ENCODE measurements around the gene KDM8.
"Not testable (repeated sequence)": the region's sequence is repeated elsewhere in the genome, so short reads cannot be mapped to it uniquely, and the experiment has no call there.

KDM8 gene

DNA sequence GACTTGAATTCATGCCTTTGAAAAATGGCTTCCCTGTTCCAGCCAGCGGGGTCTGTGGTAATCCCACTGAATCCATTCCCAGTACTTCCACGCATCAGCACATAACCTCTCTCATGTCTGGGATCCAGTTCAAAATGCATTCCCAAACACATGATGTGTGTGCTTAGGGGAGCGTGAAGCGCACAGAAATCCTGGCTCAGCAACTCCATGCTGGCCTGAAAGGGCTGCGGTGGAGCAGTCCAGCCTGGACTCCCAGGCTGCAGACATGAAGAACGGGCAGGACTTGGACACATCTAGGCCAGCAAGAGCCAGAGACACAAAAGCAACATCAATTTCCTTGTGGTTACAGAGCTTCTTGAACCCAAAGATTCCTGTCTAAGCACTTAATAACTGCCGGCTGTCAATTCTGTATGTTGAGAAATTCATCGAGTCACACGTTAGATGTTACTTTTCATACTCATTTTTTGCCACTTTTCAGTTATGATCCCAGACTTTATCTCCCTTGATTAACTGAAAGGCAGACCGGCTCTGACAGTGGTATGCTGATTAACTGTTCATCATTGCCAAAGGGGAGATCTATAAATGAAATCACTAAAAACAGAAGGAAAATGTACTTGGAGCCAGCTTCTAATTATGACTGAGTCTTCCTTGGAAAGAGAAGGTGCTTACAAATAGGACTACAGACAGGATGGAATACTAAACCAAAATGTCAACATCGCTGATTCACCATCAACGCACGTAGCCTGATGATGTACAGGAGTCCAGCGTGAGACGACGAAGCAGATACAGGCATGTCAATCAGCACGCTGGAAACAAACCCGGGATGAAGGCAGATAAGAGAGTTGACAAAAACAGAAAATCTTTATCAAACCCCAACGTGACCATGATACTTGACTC, 42.2 kb downstream of the KDM8 start:
- peak; percentile 91 for DNase-seq

DNA sequence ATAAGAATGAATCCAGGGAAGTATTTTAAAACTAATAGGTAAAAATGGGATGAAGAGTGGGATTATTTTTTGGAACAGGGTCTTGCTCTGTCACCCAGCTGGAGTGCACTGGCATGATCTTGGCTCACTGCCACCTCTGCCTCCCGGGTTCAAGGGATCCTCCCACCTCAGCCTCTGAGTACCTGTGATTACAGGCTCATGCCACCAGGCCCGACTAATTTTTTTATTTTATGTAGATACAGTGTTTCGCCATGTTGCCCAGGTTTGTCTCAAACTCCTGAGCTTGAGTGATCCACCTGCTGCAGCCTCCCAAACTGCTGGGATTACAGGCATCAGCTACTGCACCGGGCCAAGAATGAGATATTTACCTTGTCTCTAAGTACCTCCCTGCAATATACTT, 43.1 kb downstream of the KDM8 start:
- no peak for DNase-seq

DNA sequence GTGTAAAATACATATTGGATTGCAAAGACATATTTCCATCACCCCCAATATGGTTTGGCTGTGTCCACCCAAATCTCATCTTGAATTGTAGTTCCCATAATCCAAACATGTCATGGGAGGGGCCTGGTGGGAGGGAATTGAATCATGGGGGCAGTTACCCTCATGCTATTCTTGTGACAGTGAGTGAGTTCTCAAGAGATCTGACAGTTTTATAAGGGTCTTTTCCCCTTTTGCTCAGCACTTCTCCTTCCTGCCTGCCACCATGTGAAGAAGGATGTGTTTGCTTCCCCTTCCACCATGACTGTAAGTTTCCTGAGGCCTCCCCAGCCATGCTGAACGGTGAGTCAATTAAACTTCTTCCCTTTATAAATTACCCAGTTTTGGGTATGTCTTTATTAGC, 43.8 kb downstream of the KDM8 start:
- not testable (repeated sequence) for DNase-seq

DNA sequence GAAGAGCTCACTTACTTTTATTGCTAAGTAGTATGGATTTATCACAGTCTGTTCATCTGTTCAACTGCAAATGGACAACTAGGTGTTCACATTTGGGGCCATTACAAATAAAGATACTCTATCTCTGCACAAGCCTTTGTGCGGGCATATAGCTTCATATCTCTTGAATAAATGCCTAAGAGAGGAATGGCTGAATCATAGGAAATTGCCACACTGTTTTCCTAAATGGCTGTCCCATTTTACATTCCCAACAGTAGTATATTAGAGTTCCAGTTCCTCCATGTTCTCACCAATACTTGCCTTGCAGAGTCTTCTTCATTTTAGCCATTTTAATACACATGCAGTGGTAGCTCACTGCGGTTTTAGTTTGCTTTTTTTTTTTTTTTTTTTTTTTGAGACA, 44.7 kb downstream of the KDM8 start:
- DNase-seq = no peak

DNA sequence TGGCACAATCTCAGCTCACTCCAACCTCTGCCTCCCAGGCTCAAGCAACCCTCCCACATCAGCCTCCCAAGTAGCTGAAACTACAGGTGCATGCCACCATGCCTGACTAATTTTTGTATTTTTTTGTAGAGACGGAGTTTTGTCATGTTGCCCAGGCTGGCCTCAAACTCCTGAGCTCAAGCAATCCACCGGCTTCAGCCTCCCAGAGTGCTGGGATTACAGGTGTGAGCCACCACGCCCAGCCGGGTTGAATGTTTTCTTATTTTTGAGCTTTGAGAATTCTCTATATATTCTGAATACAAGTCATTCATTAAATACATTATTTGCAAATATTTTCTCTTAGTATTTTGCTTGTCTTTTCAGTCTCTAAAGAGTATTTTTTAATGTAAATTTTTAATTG, 45.6 kb downstream of the KDM8 start:
- not testable (repeated sequence) for DNase-seq

DNA sequence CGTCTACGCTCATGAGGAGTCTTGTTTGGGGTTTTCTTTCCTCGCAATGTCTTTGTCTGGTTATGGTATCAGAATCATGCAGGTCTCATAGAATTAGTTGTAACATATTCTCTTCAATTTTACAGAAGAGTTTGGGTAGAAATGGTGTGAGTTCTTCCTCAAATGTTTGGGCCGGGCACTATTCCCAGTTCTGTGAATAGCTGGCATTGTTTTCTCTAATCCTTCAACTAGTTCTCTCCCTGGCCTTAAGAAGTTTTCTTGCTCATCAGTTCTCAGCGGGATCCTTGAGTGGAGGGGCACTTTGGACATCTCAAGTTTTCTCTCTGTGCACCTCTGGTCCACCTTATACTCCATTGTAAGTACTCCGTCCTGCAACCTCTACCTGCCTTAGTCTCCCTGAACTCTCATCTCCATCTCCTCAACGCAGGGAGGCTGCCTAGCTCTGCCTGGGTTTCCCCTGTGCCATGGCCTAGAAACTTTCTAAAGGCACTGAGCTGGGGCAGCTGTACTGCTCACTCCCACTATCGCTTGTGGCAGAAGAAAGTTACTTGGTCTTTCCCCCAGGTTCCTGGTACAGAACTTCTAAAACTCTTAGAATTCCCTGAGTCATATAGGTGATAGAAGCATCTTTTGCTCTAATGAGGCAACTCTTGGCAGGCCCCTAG, 48.3 kb downstream of the KDM8 start:
- DNase-seq = no peak

DNA sequence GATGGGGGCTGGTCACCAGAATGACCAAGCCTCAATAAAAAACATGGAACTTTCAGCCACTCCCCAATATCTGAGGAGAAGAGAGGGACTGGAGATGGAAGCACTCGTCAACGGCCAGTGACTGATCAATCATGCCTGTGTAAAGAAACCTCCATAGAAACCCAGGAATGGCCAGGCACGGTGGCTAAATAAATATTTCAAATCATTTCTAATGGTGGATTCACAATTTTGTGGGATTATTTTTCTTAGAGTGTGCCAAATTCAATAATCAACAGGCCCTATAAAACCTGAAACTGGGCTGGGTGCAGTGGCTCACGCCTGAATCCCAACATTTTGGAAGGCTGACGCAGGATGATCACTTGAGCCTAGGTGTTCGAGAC, 48.9 kb downstream of the KDM8 start:
- DNase-seq = no peak

DNA sequence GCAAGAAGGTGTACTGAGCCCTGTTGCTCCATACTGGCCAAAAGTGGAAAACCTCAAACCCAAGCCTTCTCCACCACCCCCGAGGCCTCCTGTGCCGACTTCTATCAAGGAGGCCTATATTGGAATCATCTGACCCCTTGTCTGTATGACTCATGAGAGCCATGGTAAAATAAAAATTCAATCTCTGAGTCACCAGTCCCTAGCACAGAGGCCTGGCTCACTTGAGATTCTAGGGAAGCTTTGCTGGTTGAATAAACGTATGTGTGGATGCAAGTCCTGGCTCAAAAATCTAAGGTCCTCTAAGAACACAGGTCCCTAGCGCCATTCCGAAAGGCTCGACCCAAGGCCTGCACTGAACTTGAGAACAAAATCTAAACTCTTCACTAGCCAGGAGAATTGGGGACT, 50.2 kb downstream of the KDM8 start:
- DNase-seq = no peak

DNA sequence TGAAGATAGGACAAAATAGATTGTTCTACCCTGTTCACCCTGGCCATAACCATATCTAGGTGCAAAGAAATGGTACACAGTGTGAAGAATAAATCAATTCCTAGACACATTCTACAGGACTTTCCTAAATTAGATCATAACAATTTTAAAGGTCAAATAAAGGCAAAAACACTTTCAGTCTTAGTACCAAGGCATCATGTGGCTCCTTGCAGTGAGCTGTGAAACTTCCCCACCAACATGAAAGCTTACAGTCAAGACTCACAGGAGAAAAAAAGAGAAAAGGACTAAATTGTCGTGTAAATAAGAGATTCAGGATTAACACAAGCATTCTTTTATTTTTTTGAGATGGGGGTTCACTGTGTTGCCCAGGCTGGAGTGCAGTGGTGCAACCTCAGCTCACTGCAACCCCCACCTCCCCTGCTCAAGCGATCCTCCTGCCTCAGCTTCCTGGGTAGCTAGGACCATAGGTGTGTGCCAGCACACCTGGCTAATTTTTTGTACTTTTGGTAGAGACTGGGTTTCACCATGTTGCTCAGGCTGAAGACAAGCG, 51.0 kb downstream of the KDM8 start:
- no peak for DNase-seq

DNA sequence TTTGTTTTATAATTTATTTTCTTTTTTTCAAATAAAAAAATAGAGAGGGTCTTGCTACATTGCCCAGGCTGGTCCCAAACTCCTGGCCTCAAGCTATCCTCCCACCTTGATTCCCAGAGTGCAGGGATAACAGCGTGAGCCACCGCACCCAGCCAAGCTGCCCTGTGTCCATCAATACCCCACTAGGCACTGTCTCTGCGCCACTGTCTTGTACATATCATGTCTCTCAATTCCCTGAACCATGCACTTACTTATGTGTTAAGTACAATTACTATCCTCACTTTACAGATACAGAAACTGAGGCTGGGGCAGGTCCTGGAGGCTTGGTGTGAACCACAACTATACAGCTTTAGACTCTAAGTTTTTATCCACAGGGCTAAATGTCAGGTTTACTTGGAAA, 53.5 kb downstream of the KDM8 start:
- no peak for DNase-seq

DNA sequence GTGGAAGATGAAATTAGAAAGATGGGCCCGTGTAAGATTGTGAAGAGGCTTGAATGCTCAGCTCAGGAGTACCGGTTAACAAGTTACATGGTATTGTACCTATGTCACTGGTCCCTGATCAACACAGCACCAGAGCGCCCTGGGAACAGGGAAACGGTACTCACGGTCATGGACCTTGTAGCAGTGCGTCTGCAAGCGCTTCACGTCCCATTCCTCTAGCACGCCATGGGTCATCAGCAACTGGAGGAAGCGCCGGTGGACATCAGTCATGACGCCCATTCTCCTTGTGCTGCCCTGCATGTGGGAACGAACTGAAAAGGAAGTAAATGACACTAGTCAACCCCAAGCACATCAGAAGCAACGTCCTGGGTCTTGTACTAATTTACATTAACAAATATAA, 53.9 kb downstream of the KDM8 start:
- no peak for DNase-seq

DNA sequence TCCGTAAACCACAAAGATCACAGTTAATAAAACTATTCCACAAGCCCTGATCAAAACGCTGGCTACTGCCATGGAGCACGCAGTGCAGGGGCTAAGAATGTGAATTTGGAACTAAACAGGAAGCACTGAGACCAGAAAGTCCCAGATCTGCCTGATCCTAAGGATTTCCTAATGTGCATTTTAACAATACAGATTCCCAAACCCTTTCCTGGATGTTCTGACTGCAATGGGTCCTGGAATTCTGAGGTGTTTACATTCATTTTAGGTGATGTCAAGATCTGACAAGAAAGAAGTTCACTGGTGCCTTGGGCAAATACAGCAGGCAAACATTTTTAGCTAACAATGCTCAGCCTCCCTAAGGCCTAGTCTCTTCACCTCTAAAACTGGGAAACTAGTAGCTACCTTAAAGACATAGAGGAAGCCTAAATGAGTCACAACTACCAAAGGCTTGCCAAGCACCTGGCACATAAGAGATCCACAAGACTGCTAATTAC, 55.0 kb downstream of the KDM8 start:
- DNase-seq = no peak

DNA sequence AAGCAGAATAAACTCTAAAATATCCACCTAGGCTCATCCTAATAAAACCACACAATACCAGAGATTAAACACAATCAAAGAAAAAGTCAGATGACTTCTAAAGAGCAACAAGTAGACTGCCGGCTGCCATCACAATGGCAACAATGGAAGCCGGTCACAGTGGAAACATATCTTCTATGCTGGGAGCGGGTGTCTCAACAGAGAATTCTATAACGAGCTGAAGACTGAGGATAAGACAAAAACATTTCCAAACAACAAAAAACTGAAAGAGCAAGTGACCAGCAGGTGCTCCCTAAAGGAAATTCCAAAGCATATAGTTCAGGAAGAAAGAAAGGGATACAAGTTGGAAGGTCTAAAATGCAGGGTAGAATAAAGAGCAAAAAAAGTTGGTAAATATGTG, 56.4 kb downstream of the KDM8 start:
- DNase-seq = no peak

DNA sequence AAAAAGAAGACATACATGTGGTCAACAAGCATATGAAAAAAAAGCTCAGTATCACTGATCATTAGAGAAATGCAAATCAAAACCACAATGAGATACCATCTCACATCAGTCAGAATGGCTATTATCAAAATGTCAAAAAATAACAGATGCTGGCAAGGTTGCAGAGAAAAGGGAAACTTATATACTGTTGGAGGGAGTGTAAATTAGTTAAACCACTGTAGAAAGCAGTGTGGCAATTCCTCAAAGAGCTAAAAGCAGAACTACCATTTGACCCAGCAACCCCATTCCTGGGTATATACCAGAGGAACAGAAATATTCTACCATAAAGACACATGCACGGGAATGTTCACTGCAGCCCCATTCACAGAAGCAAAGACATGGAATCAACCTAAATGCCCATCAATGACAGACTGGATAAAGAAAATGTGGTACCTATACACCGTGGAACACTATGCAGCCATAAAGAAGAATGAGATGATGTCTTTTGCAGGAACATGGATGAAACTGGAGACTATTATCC, 59.6 kb downstream of the KDM8 start:
- DNase-seq = not testable (repeated sequence)

DNA sequence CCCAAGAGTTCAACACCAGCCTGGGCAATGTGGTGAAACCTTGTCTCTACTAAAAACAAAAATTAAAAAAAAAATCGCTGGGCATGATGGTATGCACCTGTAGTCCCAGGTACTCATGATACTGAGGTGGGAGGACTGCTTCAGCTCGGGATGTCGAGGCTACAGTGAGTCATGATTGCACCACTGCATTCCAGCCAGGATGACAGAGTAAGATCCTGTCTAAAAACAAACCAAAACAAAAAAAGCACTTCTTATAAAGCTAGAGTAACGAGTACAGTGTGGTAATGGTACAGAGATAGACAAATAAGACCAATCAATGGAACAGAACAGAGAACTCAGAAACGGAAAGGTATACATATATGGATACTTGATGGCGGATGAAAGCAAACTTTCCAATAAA, 60.8 kb downstream of the KDM8 start:
- no peak for DNase-seq

DNA sequence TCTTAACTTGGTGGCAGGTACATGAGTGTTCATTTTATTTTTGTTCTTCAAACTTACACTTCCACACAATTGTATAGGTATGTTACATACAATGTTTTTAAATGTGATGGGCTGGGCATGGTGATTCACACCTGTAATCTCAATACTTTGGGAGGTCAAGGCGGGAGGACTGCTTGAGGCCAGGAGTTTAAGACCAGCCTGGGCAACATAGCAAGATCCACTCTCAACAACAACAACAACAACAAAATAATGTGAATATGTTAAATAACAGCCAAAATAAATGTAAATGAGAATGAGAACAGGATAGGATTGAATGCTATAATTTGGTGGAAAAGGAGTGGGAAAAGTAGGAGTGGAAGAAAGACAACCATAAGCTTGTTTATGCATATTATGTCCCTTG, 62.7 kb downstream of the KDM8 start:
- DNase-seq = no peak

DNA sequence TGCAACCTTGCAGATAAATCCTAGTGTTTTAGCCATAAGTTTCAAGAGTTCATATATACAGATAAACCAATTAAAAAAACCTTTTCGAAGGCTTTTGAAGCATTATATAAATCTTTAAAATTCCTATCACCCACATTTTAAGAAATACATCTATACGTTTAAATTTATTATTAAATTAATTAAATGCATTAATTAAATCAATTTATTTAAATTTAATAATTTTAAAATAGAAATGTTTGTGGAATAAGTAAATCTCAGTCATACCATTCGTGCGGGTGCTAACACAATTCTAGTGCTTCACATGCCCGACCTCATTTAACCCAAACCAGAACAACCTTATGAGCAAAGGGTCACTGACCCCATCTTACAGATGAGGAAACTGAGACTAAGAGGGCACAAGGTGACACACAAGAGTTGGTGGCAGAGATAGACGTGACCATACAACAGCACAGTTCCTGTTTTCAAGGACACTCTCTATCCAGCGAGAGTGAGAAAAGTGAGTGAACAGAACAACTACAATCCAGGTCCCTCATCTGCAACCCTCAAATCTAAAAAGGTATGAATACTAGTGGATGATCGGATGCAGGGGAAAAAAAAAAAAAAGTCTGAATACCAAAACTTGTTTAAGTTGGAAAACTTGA, 63.8 kb downstream of the KDM8 start:
- DNase-seq = no peak

DNA sequence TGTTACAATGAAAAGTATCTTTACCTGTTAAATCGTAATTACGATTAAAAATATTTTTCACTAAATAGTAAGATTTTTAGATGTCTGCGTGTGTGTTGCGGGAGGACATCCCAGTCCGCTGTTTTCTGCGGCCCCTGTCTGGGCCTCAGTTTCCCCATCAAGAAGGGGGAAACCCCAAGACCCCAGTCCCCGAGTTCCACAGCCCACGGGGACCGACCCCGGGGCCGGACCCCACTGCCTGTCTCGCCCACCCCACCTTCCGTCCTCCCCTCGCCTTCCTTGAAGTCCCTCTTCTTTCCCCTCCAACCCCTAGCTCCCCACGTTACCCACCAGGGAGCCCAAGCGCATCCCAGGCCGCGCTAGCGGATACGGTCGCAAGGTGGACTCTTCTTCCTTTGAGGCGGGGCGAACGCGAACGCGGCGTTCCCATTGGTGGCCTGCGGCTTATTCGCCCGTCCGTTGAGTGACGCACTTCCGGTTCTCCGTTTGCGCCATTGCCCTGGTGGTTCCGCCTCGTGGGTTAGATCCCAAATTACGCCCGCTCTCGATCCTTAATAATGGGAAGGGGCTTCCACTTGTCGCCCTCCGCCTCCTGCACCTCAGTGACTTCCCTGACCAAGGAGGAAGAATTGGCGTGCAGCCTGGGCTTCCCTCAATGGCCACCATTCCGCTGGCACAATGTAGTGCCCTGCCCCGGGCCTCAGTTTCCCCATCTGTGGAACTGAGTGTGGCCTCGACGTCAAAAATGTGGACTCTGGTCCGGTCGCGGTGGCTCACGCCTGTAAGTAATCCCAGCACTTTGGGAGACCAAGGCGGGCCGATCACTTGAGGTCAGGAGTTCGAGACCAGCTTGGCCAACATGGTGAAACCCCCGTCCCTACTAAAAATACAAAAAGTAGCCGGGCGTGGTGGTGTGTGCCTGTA, 65.3 kb downstream of the KDM8 start, which contains the start of gene NSMCE1:
NSMCE1 (minus strand) TSS at position 397 of the 924 bp plus-strand sequence. CDS start 11,202 bp downstream, outside the sequence.
- peak; percentile 98 for DNase-seq

DNA sequence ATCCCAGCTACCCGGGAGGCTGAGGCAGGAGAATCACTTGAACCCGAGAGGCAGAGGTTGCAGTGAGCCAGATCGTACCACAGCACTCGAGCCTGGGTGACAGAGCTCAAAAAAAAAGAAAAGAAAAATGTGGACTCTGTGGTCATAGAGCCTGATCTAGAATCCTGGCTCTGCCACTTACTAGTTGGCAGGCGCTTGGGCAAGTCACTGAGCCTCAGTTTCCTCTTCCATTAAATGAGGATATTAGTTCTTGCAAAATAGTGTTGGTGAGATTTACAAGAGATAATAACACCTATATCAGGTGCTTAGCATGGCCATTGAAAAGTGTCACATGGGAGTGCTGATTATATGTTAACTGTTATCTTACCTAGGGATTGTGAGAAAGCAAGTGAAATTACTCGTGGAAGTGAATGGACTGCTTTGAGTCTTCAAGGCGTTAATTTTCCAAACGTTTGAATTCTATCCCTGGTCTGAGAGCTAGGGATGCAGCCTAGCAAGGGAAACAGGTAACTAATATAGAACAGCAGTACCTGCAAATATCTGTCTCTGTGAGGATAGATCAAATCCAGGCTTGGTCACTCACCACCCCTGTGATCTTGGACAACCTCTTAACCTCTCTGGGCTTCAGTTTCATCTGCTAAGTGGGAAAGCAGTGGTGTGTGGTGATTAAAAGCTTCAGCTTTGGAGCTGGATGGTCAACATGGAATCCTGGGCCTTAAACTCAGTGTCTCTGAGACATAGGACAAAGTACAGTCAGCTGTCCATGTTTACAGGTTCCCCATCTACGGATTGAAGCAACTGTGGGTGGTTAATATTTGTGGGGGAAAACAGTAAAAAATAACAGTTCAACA, 66.2 kb downstream of the KDM8 start:
- DNase-seq = no peak

DNA sequence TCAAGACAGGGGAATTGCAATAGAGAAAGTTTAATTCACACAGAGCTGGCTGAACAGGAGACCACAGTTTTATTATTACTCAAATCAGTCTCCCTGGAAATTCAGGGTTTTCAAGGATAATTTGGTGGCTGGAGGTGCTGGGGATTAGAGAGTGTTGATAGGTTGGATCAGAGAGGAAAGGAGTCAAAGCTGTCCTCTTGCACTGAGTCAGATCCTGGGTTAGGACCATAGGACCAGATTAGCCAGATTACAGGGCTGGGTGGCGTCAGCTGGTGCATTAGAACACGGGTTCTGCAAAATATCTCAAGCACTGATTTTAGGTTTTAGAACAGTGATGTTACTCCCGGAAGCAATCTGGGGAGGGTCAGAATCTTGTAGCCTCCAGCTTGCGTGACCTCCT, 67.0 kb downstream of the KDM8 start:
- DNase-seq = no peak

All from right hindlimb (tissue), 1 donor.